H9 (cell line): ENCODE measurements around the gene IARS1. TPM values are rescaled to one million over a fixed set of nuclear protein-coding genes. Genes with fewer than 3 reads are reported as not detected.

Experiments used
- DNase-seq: peaks from one replicate; pipeline ENCODE4 v3.0.0-alpha.2; 2017
- H2AFZ ChIP-seq: one replicate; pipeline ENCODE4 v1.6.1; 2013; ENCODE audit warnings: mild to moderate bottlenecking, low read length, control low read depth, moderate library complexity
- H2AK5ac ChIP-seq: 2 replicates; pipeline ENCODE4 v1.6.1; 2013; ENCODE audit warnings: low read length, control low read depth, mixed read lengths; ENCODE audit not compliant: insufficient read length
- H2BK120ac ChIP-seq: one replicate; pipeline ENCODE4 v1.6.1; 2013; ENCODE audit warnings: low read depth, mild to moderate bottlenecking, low read length, control low read depth, inconsistent platforms; ENCODE audit not compliant: poor library complexity, severe bottlenecking
- H2BK12ac ChIP-seq: 2 replicates; pipeline ENCODE4 v1.6.1; 2013; ENCODE audit warnings: low read length, control low read depth, mixed read lengths, low read depth; ENCODE audit not compliant: insufficient read length
- H2BK15ac ChIP-seq: 2 replicates; pipeline ENCODE4 v1.6.1; 2013; ENCODE audit warnings: low read depth, low read length, control low read depth
- H2BK20ac ChIP-seq: one replicate; pipeline ENCODE4 v1.6.1; 2013; ENCODE audit warnings: low read depth, mild to moderate bottlenecking, low read length, control low read depth, inconsistent platforms; ENCODE audit not compliant: poor library complexity, severe bottlenecking
- H2BK5ac ChIP-seq: 2 replicates; pipeline ENCODE4 v1.6.1; 2013; ENCODE audit warnings: low read length, control low read depth, mixed read lengths; ENCODE audit not compliant: insufficient read length
- H3K14ac ChIP-seq: 2 replicates; pipeline ENCODE4 v1.6.1; 2013; ENCODE audit warnings: low read length, control low read depth; ENCODE audit not compliant: insufficient read depth
- H3K18ac ChIP-seq: 2 replicates; pipeline ENCODE4 v1.6.1; 2013; ENCODE audit warnings: low read depth, mild to moderate bottlenecking, mixed read lengths, low read length, control low read depth; ENCODE audit not compliant: insufficient read length
- H3K23ac ChIP-seq: 2 replicates; pipeline ENCODE4 v1.6.1; 2013; ENCODE audit warnings: low read length, control low read depth, mixed read lengths, low read depth; ENCODE audit not compliant: insufficient read length
- H3K23me2 ChIP-seq: 2 replicates; pipeline ENCODE4 v1.6.1; 2013; ENCODE audit warnings: low read depth, mild to moderate bottlenecking, mixed read lengths, low read length, control low read depth; ENCODE audit not compliant: insufficient read length, poor library complexity, severe bottlenecking
- H3K27ac ChIP-seq: 2 replicates; pipeline ENCODE4 v1.5.1; 2013; ENCODE audit warnings: low read length, control low read depth, mixed read lengths, low read depth; ENCODE audit not compliant: insufficient read length
- H3K27me3 ChIP-seq: 2 replicates; pipeline ENCODE4 v1.6.1; 2013; ENCODE audit warnings: low read length, control low read depth, inconsistent platforms; ENCODE audit not compliant: insufficient read depth
- H3K4ac ChIP-seq: 2 replicates; pipeline ENCODE4 v1.6.1; 2013; ENCODE audit warnings: low read depth, mild to moderate bottlenecking, control low read depth, inconsistent platforms, low read length, moderate library complexity
- H3K4me1 ChIP-seq: 2 replicates; pipeline ENCODE4 v1.6.1; 2013; ENCODE audit warnings: low read length, control low read depth, inconsistent platforms; ENCODE audit not compliant: insufficient read depth
- H3K4me2 ChIP-seq: 2 replicates; pipeline ENCODE4 v1.6.1; 2013; ENCODE audit warnings: low read length, control low read depth, mixed read lengths; ENCODE audit not compliant: insufficient read length, insufficient read depth
- H3K56ac ChIP-seq: 2 replicates; pipeline ENCODE4 v1.6.1; 2013; ENCODE audit warnings: low read depth, mild to moderate bottlenecking, mixed read lengths, low read length, control low read depth; ENCODE audit not compliant: insufficient read length
- H3K79me1 ChIP-seq: 2 replicates; pipeline ENCODE4 v1.6.1; 2013; ENCODE audit warnings: low read depth, mild to moderate bottlenecking, moderate library complexity, low read length, control low read depth, inconsistent platforms; ENCODE audit not compliant: insufficient read depth, poor library complexity, severe bottlenecking
- H3K79me2 ChIP-seq: 2 replicates; pipeline ENCODE4 v1.6.1; 2013; ENCODE audit warnings: low read length, control low read depth, inconsistent platforms; ENCODE audit not compliant: insufficient read depth
- H3K9ac ChIP-seq: 2 replicates; pipeline ENCODE4 v1.6.1; 2013; ENCODE audit warnings: low read length, control low read depth, mixed read lengths; ENCODE audit not compliant: insufficient read length; ENCODE audit errors: extremely low read depth
- H3K9me3 ChIP-seq: one replicate; pipeline ENCODE4 v1.6.1; 2013; ENCODE audit warnings: low read depth, low read length, inconsistent platforms; ENCODE audit not compliant: control insufficient read depth
- H3T11ph ChIP-seq: one replicate; pipeline ENCODE4 v1.6.1; 2013; ENCODE audit warnings: mild to moderate bottlenecking, low read length, control low read depth, inconsistent platforms
- H4K20me1 ChIP-seq: one replicate; pipeline ENCODE4 v1.6.1; 2013; ENCODE audit not compliant: control insufficient read depth, insufficient read length, insufficient read depth
- H4K5ac ChIP-seq: 2 replicates; pipeline ENCODE4 v1.6.1; 2013; ENCODE audit warnings: low read depth, mild to moderate bottlenecking, mixed read lengths, low read length, control low read depth; ENCODE audit not compliant: insufficient read length
- H4K8ac ChIP-seq: replicated peaks from 2 replicates; pipeline ENCODE4 v1.6.1; 2013; ENCODE audit warnings: low read length, control low read depth, mixed read lengths, low read depth; ENCODE audit not compliant: insufficient read length
- H4K91ac ChIP-seq: 2 replicates; pipeline ENCODE4 v1.6.1; 2013; ENCODE audit warnings: low read depth, mild to moderate bottlenecking, moderate library complexity, mixed read lengths, low read length, control low read depth; ENCODE audit not compliant: insufficient read length
- H3K27ac Mint-ChIP-seq, 3 experiments: 2 replicates in 2 of 3; 3 replicates in 1 of 3; pipeline ENCODE4 v1.8.0; 2020 to 2021; ENCODE audit warnings: mixed read lengths in 3 of 3, mild to moderate bottlenecking in 1 of 3, moderate library complexity in 1 of 3
- H3K27me3 Mint-ChIP-seq: 2 replicates; pipeline ENCODE4 v1.8.0; 2021; ENCODE audit warnings: low read depth, mild to moderate bottlenecking, moderate library complexity, mixed read lengths
- H3K36me3 Mint-ChIP-seq, 3 experiments: 2 replicates in 2 of 3; 3 replicates in 1 of 3; pipeline ENCODE4 v1.8.0; 2020 to 2021; ENCODE audit warnings: low read depth in 3 of 3, mixed read lengths in 3 of 3; ENCODE audit not compliant: insufficient read depth in 1 of 3
- H3K4me1 Mint-ChIP-seq, 2 experiments: 2 replicates each; pipeline ENCODE4 v1.8.0; 2020; ENCODE audit warnings: mixed read lengths in 2 of 2
- H3K4me3 Mint-ChIP-seq, 2 experiments: 2 replicates in 1 of 2; 3 replicates in 1 of 2; pipeline ENCODE4 v1.8.0; 2020 to 2021; ENCODE audit warnings: mild to moderate bottlenecking in 2 of 2, mixed read lengths in 2 of 2, moderate library complexity in 1 of 2
- H3K9me3 Mint-ChIP-seq, 2 experiments: 2 replicates in 1 of 2; 3 replicates in 1 of 2; pipeline ENCODE4 v1.8.0; 2020; ENCODE audit warnings: mild to moderate bottlenecking in 2 of 2, mixed read lengths in 2 of 2, moderate library complexity in 1 of 2
- CTCF ChIP-seq: fragments of 200-600 bp; sonication (generic); conservative IDR thresholded peaks from 3 replicates; pipeline ENCODE4 v1.8.0; 2021; ENCODE audit warnings: antibody characterized with exemption, mild to moderate bottlenecking
- WGBS: extraction: QIAGEN DNeasy Blood & Tissue Kit; methylation state at CpG from one replicate; pipeline ENCODE4 v1.1.7; 2013; ENCODE audit warnings: missing lambda C conversion rate, low lambda C conversion rate, mixed read lengths; ENCODE audit not compliant: insufficient read length; ENCODE audit errors: extremely low coverage; 5-methylcytosine and 5-hydroxymethylcytosine counted together
- microRNA-seq: library from miRNA; unstranded; fragments of <30 nt; microRNA quantifications from one replicate; pipeline ENCODE4, GENCODE V29; 2020; ENCODE audit warnings: borderline microRNAs expressed
- total RNA-seq: library from RNA; stranded (reverse); gene quantifications from 2 replicates; pipeline ENCODE4 v1.2.1, GENCODE V29; 2021

IARS1 gene
- total RNA-seq, 1 experiment from 2014 or later = 234 TPM

DNA sequence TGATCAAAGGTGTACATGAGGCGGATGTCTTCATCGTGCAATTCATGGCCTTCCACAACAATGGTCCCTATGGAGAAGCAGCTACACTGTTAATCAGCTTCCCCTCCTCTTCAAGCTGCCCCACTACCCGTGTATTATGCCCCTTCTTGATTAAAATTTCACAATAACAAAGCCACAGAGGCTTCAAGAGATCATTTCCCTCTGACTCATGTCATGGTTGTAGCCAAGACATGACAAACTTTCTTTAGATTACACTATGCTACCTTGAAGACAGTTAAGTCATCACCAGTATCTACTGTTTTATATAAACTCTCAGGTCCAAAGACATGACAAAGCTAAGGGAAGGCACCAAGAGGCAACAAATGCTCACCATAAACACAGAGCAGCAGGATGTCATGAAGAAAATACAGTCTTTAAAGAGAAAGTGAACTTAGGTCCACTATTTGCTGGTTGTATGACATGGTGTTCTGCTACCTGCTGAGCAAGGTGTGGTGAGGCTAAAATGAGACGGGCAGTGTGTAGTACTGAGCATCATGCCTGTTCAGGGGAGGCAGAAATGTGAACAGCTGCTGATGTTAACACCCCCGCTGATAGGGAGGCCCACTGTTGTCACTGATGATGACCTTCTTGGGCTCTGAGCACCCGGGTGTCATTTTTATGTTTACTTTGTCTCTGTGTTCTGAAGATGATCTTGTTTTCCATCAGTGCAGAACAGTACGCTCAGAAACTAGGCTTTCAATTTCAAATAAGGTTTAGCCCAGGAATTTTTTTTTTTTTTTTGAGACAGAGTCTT is 48.3 kb downstream of the IARS1 start:
- H3K36me3 Mint-ChIP-seq = peaks cover 65 to 97% (median 94%) of the 10 kb centered on the region in 3 experiments; a peak in 6 of 7 replicates

More for the DNA sequence above, 48.3 kb downstream of the IARS1 start:
- TF ChIP-seq CTCF = no peak
- no peak overlapping the region for H3K23ac ChIP-seq
- H3K56ac ChIP-seq = no peak overlapping the region
- H3K27me3 Mint-ChIP-seq = no peaks in the 10 kb centered on the region
- no peak overlapping the region for H2BK12ac ChIP-seq
- H2AFZ ChIP-seq = no peak overlapping the region
- H3K4me1 Mint-ChIP-seq = no peaks in the 10 kb centered on the region
- no peak overlapping the region for H3K27ac ChIP-seq
- no peak overlapping the region for H3K4ac ChIP-seq
- H2BK120ac ChIP-seq = no peak overlapping the region
- H3K9me3 ChIP-seq = no peaks in the 10 kb centered on the region
- 0 out of 7 replicates have a peak overlapping the region, but pooled peaks of 1 of the 3 experiments have one; percentile 24 for H3K27ac Mint-ChIP-seq
- no peaks in the 10 kb centered on the region for H3K79me1 ChIP-seq
- no peak overlapping the region for H3K18ac ChIP-seq
- DNase-seq = no peak
- no peaks in the 10 kb centered on the region for H3K4me1 ChIP-seq
- H2BK15ac ChIP-seq = no peak overlapping the region
- no peak overlapping the region for H3T11ph ChIP-seq
- no peak overlapping the region for H3K4me3 Mint-ChIP-seq
- H3K79me2 ChIP-seq = no peaks in the 10 kb centered on the region
- H4K91ac ChIP-seq = no peak overlapping the region
- no peak overlapping the region for H2BK5ac ChIP-seq
- WGBS = no CpG with 5 or more reads among the region's 7 CpGs
- H3K9ac ChIP-seq = no peak overlapping the region
- no peaks in the 10 kb centered on the region for H4K20me1 ChIP-seq
- H3K4me2 ChIP-seq = no peak overlapping the region
- no peaks in the 10 kb centered on the region for H3K23me2 ChIP-seq
- no peak overlapping the region for H4K5ac ChIP-seq
- no peak overlapping the region for H2BK20ac ChIP-seq
- H2AK5ac ChIP-seq = no peak overlapping the region
- no peaks in the 10 kb centered on the region for H3K9me3 Mint-ChIP-seq
- H3K14ac ChIP-seq = no peak overlapping the region
- no peak overlapping the region for H4K8ac ChIP-seq
- H3K27me3 ChIP-seq = no peaks in the 10 kb centered on the region

Small RNA genes within 50 kb of the gene (microRNA-seq; reads per million reads assigned to microRNA genes)
- gene MIR3651 = 0.93 reads per million

Other genes with a start within 250 kb of the IARS1 start
- gene SPTLC1, start 178.3 kb downstream of the IARS1 start, total RNA-seq = 70.5 and 73.5 TPM in 2 replicates
- gene NOL8, start 31.7 kb upstream of the IARS1 start, total RNA-seq = 42.1 and 48.4 TPM in 2 replicates
- gene CENPP, start 32.3 kb upstream of the IARS1 start, total RNA-seq = 8.9 and 9.1 TPM in 2 replicates
- not detected in 2 replicates for gene OGN, start 110.9 kb upstream of the IARS1 start, total RNA-seq
- gene OMD, start 130.8 kb upstream of the IARS1 start, total RNA-seq = not detected in 2 replicates
- not detected in 2 replicates for gene ASPN, start 188.8 kb upstream of the IARS1 start, total RNA-seq
- gene ECM2, start 242.3 kb upstream of the IARS1 start, total RNA-seq = not detected in 2 replicates